ENCODE data around the gene CNTNAP2. TPM values are rescaled to one million over a fixed set of nuclear protein-coding genes. Genes with fewer than 3 reads are reported as not detected.

CNTNAP2 gene
- total RNA-seq, 1 experiment from 2014 or later, result 42.5 TPM

DNA sequence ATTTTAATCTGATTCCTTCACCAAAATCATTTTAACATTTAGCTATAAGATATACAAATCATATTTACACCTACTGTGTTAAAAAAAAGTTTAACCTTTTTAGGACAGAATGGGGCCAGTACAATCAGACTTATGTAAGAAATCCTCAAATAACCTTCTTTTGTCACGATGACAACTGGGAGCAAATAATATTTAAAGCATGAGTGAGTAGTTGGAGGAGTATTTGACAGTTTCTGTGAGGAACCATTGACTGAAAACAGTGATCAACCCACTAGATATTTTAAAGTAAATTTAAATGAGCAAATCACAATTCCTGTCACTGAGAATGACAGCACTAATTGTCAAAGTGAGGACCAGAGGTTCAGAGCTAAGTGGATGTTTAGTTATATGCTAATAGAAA lies 289.1 kb downstream of the CNTNAP2 start:
- ChIA-PET CTCF (no interaction called here), POLR2A (no interaction called here)
- no peaks in the 10 kb centered on the region for H3K27me3 Mint-ChIP-seq (ENCODE audit: insufficient read depth, unreplicated experiment)

DNA sequence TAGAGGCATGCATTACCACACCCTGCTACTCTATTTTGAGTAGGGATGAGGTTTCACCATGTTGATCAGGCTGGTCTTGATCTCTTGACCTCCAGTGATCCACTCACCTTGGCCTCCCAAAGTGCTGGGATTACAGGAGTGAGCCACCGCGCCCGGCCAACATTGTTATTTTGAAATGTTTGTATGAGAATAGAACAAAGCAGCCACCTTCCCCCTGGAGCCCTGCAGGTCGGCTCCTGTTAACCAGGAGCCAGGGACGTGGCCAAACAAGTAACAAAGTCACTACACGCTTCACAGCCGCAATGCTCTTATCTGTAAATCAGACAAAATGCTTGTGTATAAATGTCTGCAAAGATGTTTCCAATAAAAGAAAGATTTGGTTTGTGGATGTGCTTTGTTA lies 295.4 kb downstream of the CNTNAP2 start:
- Mint-ChIP-seq H3K4me3 (ENCODE audit: unreplicated experiment) (no peak overlapping the region), H3K36me3 (ENCODE audit: insufficient read depth, unreplicated experiment) (no peaks in the 10 kb centered on the region), H3K4me1 (ENCODE audit: low read depth, unreplicated experiment) (no peaks in the 10 kb centered on the region), H3K27ac (ENCODE audit: unreplicated experiment) (no peak overlapping the region), H3K27me3 (ENCODE audit: insufficient read depth, unreplicated experiment) (no peaks in the 10 kb centered on the region), H3K9me3 (ENCODE audit: unreplicated experiment) (no peaks in the 10 kb centered on the region)
- no peaks in the 10 kb centered on the region for H3K4me1 ChIP-seq
- H3K36me3 ChIP-seq (ENCODE audit: control insufficient read depth, insufficient read depth, low read length), result no peaks in the 10 kb centered on the region
- CTCF ChIA-PET, result no interaction called here
- TF ChIP-seq, protein P1, sequence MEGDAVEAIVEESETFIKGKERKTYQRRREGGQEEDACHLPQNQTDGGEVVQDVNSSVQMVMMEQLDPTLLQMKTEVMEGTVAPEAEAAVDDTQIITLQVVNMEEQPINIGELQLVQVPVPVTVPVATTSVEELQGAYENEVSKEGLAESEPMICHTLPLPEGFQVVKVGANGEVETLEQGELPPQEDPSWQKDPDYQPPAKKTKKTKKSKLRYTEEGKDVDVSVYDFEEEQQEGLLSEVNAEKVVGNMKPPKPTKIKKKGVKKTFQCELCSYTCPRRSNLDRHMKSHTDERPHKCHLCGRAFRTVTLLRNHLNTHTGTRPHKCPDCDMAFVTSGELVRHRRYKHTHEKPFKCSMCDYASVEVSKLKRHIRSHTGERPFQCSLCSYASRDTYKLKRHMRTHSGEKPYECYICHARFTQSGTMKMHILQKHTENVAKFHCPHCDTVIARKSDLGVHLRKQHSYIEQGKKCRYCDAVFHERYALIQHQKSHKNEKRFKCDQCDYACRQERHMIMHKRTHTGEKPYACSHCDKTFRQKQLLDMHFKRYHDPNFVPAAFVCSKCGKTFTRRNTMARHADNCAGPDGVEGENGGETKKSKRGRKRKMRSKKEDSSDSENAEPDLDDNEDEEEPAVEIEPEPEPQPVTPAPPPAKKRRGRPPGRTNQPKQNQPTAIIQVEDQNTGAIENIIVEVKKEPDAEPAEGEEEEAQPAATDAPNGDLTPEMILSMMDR (IDR thresholded peaks at IDR 0.05; ENCODE audit: insufficient read depth in 1 of 2, low read depth in 1 of 2, low read length in 1 of 2, severe bottlenecking in 1 of 2, unreplicated experiment in 1 of 2), result no peak
- POLR2A ChIA-PET, result no interaction called here
- H3K27me3 ChIP-seq (replicated peaks; ENCODE audit: control insufficient read depth, insufficient read depth, low read length), result no peaks in the 10 kb centered on the region
- no TSS peak for BruUV-seq (replicated peaks)
- no peaks in the 10 kb centered on the region for H3K9me3 ChIP-seq
- intact Hi-C loops (cut with micrococcal nuclease; ENCODE audit: unreplicated experiment), result no loop called here
- no peak overlapping the region for H3K4me3 ChIP-seq (ENCODE audit: low read depth, low read length)
- DNase-seq, result no peak

More for the DNA sequence above, 289.1 kb downstream of the CNTNAP2 start:
- Histone ChIP-seq H3K9me3 (no peaks in the 10 kb centered on the region), H3K27me3 (replicated peaks; ENCODE audit: control insufficient read depth, insufficient read depth, low read length) (no peaks in the 10 kb centered on the region), H3K36me3 (ENCODE audit: control insufficient read depth, insufficient read depth, low read length) (no peaks in the 10 kb centered on the region), H3K4me1 (no peaks in the 10 kb centered on the region), H3K4me3 (ENCODE audit: low read depth, low read length) (no peak overlapping the region)
- no TSS peak for BruUV-seq (replicated peaks)
- TF ChIP-seq, protein P1 (IDR thresholded peaks at IDR 0.05; ENCODE audit: insufficient read depth in 1 of 2, low read depth in 1 of 2, low read length in 1 of 2, severe bottlenecking in 1 of 2, unreplicated experiment in 1 of 2), result no peak
- DNase-seq, result no peak
- H3K36me3 Mint-ChIP-seq (ENCODE audit: insufficient read depth, unreplicated experiment), result no peaks in the 10 kb centered on the region
- intact Hi-C loops (cut with micrococcal nuclease; ENCODE audit: unreplicated experiment), result no loop called here
- H3K4me3 Mint-ChIP-seq (ENCODE audit: unreplicated experiment), result no peak overlapping the region
- no peak overlapping the region for H3K27ac Mint-ChIP-seq (ENCODE audit: unreplicated experiment)
- no peaks in the 10 kb centered on the region for H3K4me1 Mint-ChIP-seq (ENCODE audit: low read depth, unreplicated experiment)
- H3K9me3 Mint-ChIP-seq (ENCODE audit: unreplicated experiment), result no peaks in the 10 kb centered on the region

DNA sequence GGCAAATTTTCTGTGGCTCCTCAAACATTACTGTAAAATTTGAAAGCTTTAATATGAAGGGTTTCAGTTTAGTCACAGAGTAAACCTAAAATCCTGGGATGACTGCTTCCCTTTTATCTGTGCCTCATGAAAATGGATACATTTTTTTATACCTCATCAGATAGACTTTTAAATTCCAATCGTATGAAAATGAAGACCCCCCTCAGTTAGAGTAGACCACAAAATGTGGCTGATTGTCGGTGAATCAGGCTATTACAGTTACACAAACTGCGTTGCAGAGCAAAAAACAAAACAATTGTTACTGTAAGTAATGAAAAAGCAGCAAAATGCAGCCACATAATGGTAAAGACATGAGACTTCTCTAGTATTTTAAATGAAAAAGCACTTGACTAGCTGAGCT lies 296.2 kb downstream of the CNTNAP2 start:
- H3K4me3 ChIP-seq (ENCODE audit: low read depth, low read length), result no peak overlapping the region
- POLR2A ChIA-PET, result no interaction called here
- no TSS peak for BruUV-seq (replicated peaks)
- H3K4me1 ChIP-seq, result no peaks in the 10 kb centered on the region
- Mint-ChIP-seq H3K27me3 (ENCODE audit: insufficient read depth, unreplicated experiment) (no peaks in the 10 kb centered on the region), H3K4me3 (ENCODE audit: unreplicated experiment) (no peak overlapping the region), H3K9me3 (ENCODE audit: unreplicated experiment) (no peaks in the 10 kb centered on the region), H3K4me1 (ENCODE audit: low read depth, unreplicated experiment) (no peaks in the 10 kb centered on the region), H3K36me3 (ENCODE audit: insufficient read depth, unreplicated experiment) (no peaks in the 10 kb centered on the region), H3K27ac (ENCODE audit: unreplicated experiment) (no peak overlapping the region)
- no peaks in the 10 kb centered on the region for H3K27me3 ChIP-seq (replicated peaks; ENCODE audit: control insufficient read depth, insufficient read depth, low read length)
- no peaks in the 10 kb centered on the region for H3K9me3 ChIP-seq
- TF ChIP-seq, protein P1 (IDR thresholded peaks at IDR 0.05; ENCODE audit: insufficient read depth in 1 of 2, low read depth in 1 of 2, low read length in 1 of 2, severe bottlenecking in 1 of 2, unreplicated experiment in 1 of 2), result no peak
- H3K36me3 ChIP-seq (ENCODE audit: control insufficient read depth, insufficient read depth, low read length), result no peaks in the 10 kb centered on the region
- no peak for DNase-seq
- CTCF ChIA-PET, result no interaction called here
- intact Hi-C loops (cut with micrococcal nuclease; ENCODE audit: unreplicated experiment), result no loop called here

Data from Caco-2 (cell line).